Measurements from ENCODE around the gene RPL14.

GRCh38 chr3:40470701-40471100 lies 13.6 kb downstream of the RPL14 start:
- no peak for TF ChIP-seq CTCF (IDR thresholded peaks at IDR 0.05)
- no peak for TF ChIP-seq POLR2AphosphoS5 (IDR thresholded peaks at IDR 0.05)
- TF ChIP-seq POLR2A (IDR thresholded peaks at IDR 0.05) = no peak
